PC-9 (cell line): ENCODE data around the gene GCK.

Source experiments
- EZH2 ChIP-seq: fragments of 200-600 bp; sonication (generic); IDR thresholded peaks from 2 replicates; pipeline ENCODE4 v1.8.0; 2017; ENCODE audit warnings: antibody characterized with exemption, low read depth
- TF ChIP-seq, protein P1 (sequence below): fragments of 200-600 bp; sonication (generic); conservative IDR thresholded peaks from 2 replicates; pipeline ENCODE4 v1.6.1; 2017; ENCODE audit warnings: mixed run types, antibody characterized with exemption, mild to moderate bottlenecking, moderate library complexity

DNA sequence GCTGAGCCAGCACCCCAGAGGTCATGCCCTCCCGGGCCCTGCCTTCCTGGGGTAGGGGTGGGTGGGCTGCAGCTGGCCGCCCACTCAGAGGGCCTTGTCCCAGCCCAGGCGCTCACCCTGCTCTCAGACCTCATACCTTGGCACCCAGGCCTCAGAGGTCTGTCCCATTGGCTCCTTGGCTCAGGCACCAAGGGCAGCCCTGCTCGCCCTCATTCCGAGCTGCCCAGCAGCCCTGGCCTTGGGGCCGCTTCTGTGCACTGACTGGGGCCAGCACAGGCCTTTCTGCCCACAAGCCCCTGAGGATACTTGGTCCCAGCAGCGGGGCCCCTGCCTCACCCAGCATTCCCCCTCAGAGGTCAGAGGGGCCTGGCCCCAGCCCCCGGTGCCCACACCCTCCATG, 45.8 kb upstream of the GCK start:
- TF ChIP-seq, protein P1, sequence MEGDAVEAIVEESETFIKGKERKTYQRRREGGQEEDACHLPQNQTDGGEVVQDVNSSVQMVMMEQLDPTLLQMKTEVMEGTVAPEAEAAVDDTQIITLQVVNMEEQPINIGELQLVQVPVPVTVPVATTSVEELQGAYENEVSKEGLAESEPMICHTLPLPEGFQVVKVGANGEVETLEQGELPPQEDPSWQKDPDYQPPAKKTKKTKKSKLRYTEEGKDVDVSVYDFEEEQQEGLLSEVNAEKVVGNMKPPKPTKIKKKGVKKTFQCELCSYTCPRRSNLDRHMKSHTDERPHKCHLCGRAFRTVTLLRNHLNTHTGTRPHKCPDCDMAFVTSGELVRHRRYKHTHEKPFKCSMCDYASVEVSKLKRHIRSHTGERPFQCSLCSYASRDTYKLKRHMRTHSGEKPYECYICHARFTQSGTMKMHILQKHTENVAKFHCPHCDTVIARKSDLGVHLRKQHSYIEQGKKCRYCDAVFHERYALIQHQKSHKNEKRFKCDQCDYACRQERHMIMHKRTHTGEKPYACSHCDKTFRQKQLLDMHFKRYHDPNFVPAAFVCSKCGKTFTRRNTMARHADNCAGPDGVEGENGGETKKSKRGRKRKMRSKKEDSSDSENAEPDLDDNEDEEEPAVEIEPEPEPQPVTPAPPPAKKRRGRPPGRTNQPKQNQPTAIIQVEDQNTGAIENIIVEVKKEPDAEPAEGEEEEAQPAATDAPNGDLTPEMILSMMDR, result no peak
- TF ChIP-seq EZH2, result no peak
